HL-60 (cell line): ENCODE results near the gene CSNK1G1.

ENCODE experiments used
- POLR2AphosphoS5 ChIP-seq: IDR thresholded peaks from 2 replicates; pipeline ENCODE4 v1.6.1; 2012; ENCODE audit warnings: low read depth
- TF ChIP-seq, protein P1 (sequence below): IDR thresholded peaks from one replicate; pipeline ENCODE4 v1.5.1; 2011; ENCODE audit warnings: low read length, control low read depth, inconsistent platforms; ENCODE audit not compliant: insufficient read depth

DNA sequence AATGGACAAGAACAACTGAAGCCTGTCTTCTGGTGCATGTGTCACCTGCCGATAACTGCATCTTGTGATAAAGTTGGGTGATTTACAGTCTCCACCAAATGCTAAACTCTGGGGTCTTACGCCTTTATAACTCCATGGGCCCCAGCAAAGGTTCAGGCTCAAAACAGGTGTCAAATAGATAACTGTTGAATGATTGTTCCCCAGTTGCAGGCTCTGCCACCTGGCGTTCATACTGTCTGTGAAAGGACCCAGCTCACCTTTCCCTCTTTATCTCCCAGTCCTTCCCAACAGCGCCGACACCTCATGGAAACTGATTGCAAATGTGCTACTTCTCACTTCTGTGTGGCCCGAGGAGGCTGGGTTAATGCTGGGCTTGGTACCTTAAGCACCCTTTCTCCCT lies 212.7 kb downstream of the CSNK1G1 start:
- TF ChIP-seq, protein P1, sequence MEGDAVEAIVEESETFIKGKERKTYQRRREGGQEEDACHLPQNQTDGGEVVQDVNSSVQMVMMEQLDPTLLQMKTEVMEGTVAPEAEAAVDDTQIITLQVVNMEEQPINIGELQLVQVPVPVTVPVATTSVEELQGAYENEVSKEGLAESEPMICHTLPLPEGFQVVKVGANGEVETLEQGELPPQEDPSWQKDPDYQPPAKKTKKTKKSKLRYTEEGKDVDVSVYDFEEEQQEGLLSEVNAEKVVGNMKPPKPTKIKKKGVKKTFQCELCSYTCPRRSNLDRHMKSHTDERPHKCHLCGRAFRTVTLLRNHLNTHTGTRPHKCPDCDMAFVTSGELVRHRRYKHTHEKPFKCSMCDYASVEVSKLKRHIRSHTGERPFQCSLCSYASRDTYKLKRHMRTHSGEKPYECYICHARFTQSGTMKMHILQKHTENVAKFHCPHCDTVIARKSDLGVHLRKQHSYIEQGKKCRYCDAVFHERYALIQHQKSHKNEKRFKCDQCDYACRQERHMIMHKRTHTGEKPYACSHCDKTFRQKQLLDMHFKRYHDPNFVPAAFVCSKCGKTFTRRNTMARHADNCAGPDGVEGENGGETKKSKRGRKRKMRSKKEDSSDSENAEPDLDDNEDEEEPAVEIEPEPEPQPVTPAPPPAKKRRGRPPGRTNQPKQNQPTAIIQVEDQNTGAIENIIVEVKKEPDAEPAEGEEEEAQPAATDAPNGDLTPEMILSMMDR = no peak
- TF ChIP-seq POLR2AphosphoS5 = no peak
